IPS-18c (cell line): ENCODE measurements around the gene TNPO1.
"Not testable (repeated sequence)": the region's sequence is repeated elsewhere in the genome, so short reads cannot be mapped to it uniquely, and the experiment has no call there.

Experiments
- H3K4me3 ChIP-seq: 2 replicates; pipeline ENCODE4 v1.7.0; 2013; ENCODE audit warnings: low read depth, mild to moderate bottlenecking, low read length, moderate library complexity; ENCODE audit not compliant: insufficient read depth
- H3K9me3 ChIP-seq: one replicate; pipeline ENCODE4 v1.6.1; 2013; ENCODE audit warnings: mild to moderate bottlenecking, low read length, moderate library complexity; ENCODE audit not compliant: control insufficient read depth, insufficient read depth

Gene TNPO1

GRCh38 chr5:72816284-72817075 lies at the start of gene TNPO1:
Gene TNPO1 (plus strand): TSS chr5:72816661. CDS start chr5:72816738, 77 bp downstream.
- peak within 1 kb of the TSS; percentile 78 for H3K4me3 ChIP-seq
- no peaks in the 10 kb centered on the region for H3K9me3 ChIP-seq

- H3K4me3 ChIP-seq = no peak overlapping the region
- H3K9me3 ChIP-seq = no peaks in the 10 kb centered on the region
Observed at GRCh38 chr5:72767289-72768010, 49.0 kb upstream of the TNPO1 start.

GRCh38 chr5:72770266-72770665 lies 46.2 kb upstream of the TNPO1 start:
- H3K4me3 ChIP-seq = no peak overlapping the region
- no peaks in the 10 kb centered on the region for H3K9me3 ChIP-seq

GRCh38 chr5:72776684-72777083 lies 39.8 kb upstream of the TNPO1 start:
- H3K4me3 ChIP-seq = no peak overlapping the region

GRCh38 chr5:72779520-72779919 lies 36.9 kb upstream of the TNPO1 start:
- no peaks in the 10 kb centered on the region for H3K9me3 ChIP-seq

More at GRCh38 chr5:72776684-72777083, 39.8 kb upstream of the TNPO1 start:
- H3K9me3 ChIP-seq = no peaks in the 10 kb centered on the region

GRCh38 chr5:72783354-72783753 lies 33.1 kb upstream of the TNPO1 start:
- H3K4me3 ChIP-seq = no peak overlapping the region
- H3K9me3 ChIP-seq = no peaks in the 10 kb centered on the region

More at GRCh38 chr5:72779520-72779919, 36.9 kb upstream of the TNPO1 start:
- H3K4me3 ChIP-seq = no peak overlapping the region

GRCh38 chr5:72784129-72784528 lies 32.3 kb upstream of the TNPO1 start:
- H3K4me3 ChIP-seq = no peak overlapping the region
- H3K9me3 ChIP-seq = no peaks in the 10 kb centered on the region

- Histone ChIP-seq H3K4me3 (no peak overlapping the region), H3K9me3 (no peaks in the 10 kb centered on the region)
Observed at GRCh38 chr5:72785801-72786200, 30.7 kb upstream of the TNPO1 start.

- no peaks in the 10 kb centered on the region for H3K9me3 ChIP-seq
- no peak overlapping the region for H3K4me3 ChIP-seq
Observed at GRCh38 chr5:72786676-72787075, 29.8 kb upstream of the TNPO1 start.

GRCh38 chr5:72788866-72789505 lies 27.5 kb upstream of the TNPO1 start:
- H3K4me3 ChIP-seq = no peak overlapping the region
- peaks cover 3% of the 10 kb centered on the region for H3K9me3 ChIP-seq

- no peak overlapping the region for H3K4me3 ChIP-seq
- H3K9me3 ChIP-seq = peaks cover 3% of the 10 kb centered on the region
Observed at GRCh38 chr5:72790186-72790585, 26.3 kb upstream of the TNPO1 start.

GRCh38 chr5:72792662-72793061 lies 23.8 kb upstream of the TNPO1 start:
- H3K9me3 ChIP-seq, H3K4me3 ChIP-seq: not testable (repeated sequence)

- H3K9me3 ChIP-seq = peaks cover 3% of the 10 kb centered on the region
- H3K4me3 ChIP-seq = no peak overlapping the region
Observed at GRCh38 chr5:72796001-72796400, 20.5 kb upstream of the TNPO1 start.

GRCh38 chr5:72799721-72800120 lies 16.7 kb upstream of the TNPO1 start:
- H3K4me3 ChIP-seq = no peak overlapping the region

GRCh38 chr5:72808637-72809036 lies 7.8 kb upstream of the TNPO1 start:
- H3K4me3 ChIP-seq, H3K9me3 ChIP-seq: not testable (repeated sequence)

More at GRCh38 chr5:72799721-72800120, 16.7 kb upstream of the TNPO1 start:
- no peaks in the 10 kb centered on the region for H3K9me3 ChIP-seq

GRCh38 chr5:72811849-72812248 lies 4.6 kb upstream of the TNPO1 start:
- no peak overlapping the region for H3K4me3 ChIP-seq
- no peaks in the 10 kb centered on the region for H3K9me3 ChIP-seq

- no peaks in the 10 kb centered on the region for H3K9me3 ChIP-seq
- no peak overlapping the region for H3K4me3 ChIP-seq
Observed at GRCh38 chr5:72812488-72812887, 4.0 kb upstream of the TNPO1 start.

- no peak overlapping the region for H3K4me3 ChIP-seq
Observed at GRCh38 chr5:72814104-72814503, 2.4 kb upstream of the TNPO1 start.

More at GRCh38 chr5:72814104-72814503, 2.4 kb upstream of the TNPO1 start:
- H3K9me3 ChIP-seq = no peaks in the 10 kb centered on the region
